RWPE1 (cell line): Measurements from ENCODE around the gene TPRKB.

ENCODE experiments used
- CTCF ChIA-PET: fragments of 350-600 bp; sonication (Branson Sonifier 250); formaldehyde crosslinking; extraction: SDS; loops from one replicate; lab custom pipeline; 2021; lab: Yijun Ruan, JAX
- POLR2A ChIA-PET: fragments of 400-600 bp; formaldehyde crosslinking; extraction: SDS; loops from one replicate; lab custom pipeline; 2020; ENCODE audit warnings: antibody characterized with exemption; ENCODE audit not compliant: low non-redundant PET; lab: Yijun Ruan, JAX
- DNase-seq: peaks from one replicate; pipeline ENCODE4 v3.0.0; 2012; ENCODE audit warnings: low spot score
- H3K27ac ChIP-seq: fragments of 450-650 bp; 2 replicates; pipeline ENCODE4 v1.5.1; 2017
- CTCF ChIP-seq: fragments of 450-650 bp; conservative IDR thresholded peaks from 2 replicates; pipeline ENCODE4 v1.5.1; 2017; ENCODE audit warnings: low read depth, mild to moderate bottlenecking

TPRKB gene

GRCh38 chr2:73776381-73776780 is 39.2 kb upstream of the TPRKB start:
- peak; percentile 85 for DNase-seq
- CTCF ChIA-PET = no interaction called here
- H3K27ac ChIP-seq = peak overlapping the region; percentile 92
- no peak for TF ChIP-seq CTCF
- POLR2A ChIA-PET = no interaction called here

GRCh38 chr2:73772819-73773218 is 35.7 kb upstream of the TPRKB start:
- TF ChIP-seq CTCF = no peak
- no peak for DNase-seq
- ChIA-PET CTCF (no interaction called here), POLR2A (no interaction called here)
- H3K27ac ChIP-seq = no peak overlapping the region

GRCh38 chr2:73770725-73771124 is 33.6 kb upstream of the TPRKB start:
- TF ChIP-seq CTCF = no peak
- POLR2A ChIA-PET = interaction anchor here (0.6 kb wide), 1 partner anchor 9 kb away, joined by 5 read pairs; no protein-coding TSS in a partner anchor
- H3K27ac ChIP-seq = no peak overlapping the region
- CTCF ChIA-PET = no interaction called here
- no peak for DNase-seq

- ChIA-PET POLR2A (no interaction called here), CTCF (interaction anchor here (0.6 kb wide), 1 partner anchor 381 kb away, joined by 3 read pairs; no protein-coding TSS in a partner anchor)
- H3K27ac ChIP-seq = no peak overlapping the region
- DNase-seq = no peak
- no peak for TF ChIP-seq CTCF
Measured at GRCh38 chr2:73766994-73767393, 29.8 kb upstream of the TPRKB start.

GRCh38 chr2:73766349-73766748 is 29.2 kb upstream of the TPRKB start:
- ChIA-PET POLR2A (no interaction called here), CTCF (no interaction called here)
- DNase-seq = no peak
- H3K27ac ChIP-seq = no peak overlapping the region
- no peak for TF ChIP-seq CTCF

GRCh38 chr2:73764945-73765344 is 27.8 kb upstream of the TPRKB start:
- CTCF ChIA-PET = no interaction called here

More at GRCh38 chr2:73764945-73765344, 27.8 kb upstream of the TPRKB start:
- DNase-seq = no peak
- POLR2A ChIA-PET = no interaction called here
- TF ChIP-seq CTCF = no peak
- H3K27ac ChIP-seq = no peak overlapping the region
